ENCODE data around the gene UNC5CL. TPM values are rescaled to one million over a fixed set of nuclear protein-coding genes. Genes with fewer than 3 reads are reported as not detected.

Gene UNC5CL
- total RNA-seq, 1 donor from 2014 or later, result 2.1 TPM

GRCh38 chr6:40977085-40977484 lies 61.9 kb downstream of the UNC5CL start:
- intact Hi-C loops (cut with micrococcal nuclease), result no loop called here

Other genes with a start within 250 kb of the UNC5CL start
- gene TSPO2, start 3.2 kb upstream of the UNC5CL start, total RNA-seq, result not detected in 2 replicates
- not detected in 2 replicates for gene APOBEC2, start 14.0 kb upstream of the UNC5CL start, total RNA-seq
- 24.3 and 25.2 TPM in 2 replicates for gene OARD1, start 33.1 kb upstream of the UNC5CL start, total RNA-seq
- gene NFYA, start 33.8 kb upstream of the UNC5CL start, total RNA-seq, result 33.3 and 34.6 TPM in 2 replicates
- not detected in 2 replicates for gene TREML1, start 115.1 kb upstream of the UNC5CL start, total RNA-seq
- not detected in 2 replicates for gene TREM2, start 123.9 kb upstream of the UNC5CL start, total RNA-seq
- gene TREML2, start 161.9 kb upstream of the UNC5CL start, total RNA-seq, result 21.5 and 23.3 TPM in 2 replicates
- gene TREML4, start 189.1 kb upstream of the UNC5CL start, total RNA-seq, result not detected in 2 replicates
- not detected in 2 replicates for gene TREM1, start 247.5 kb upstream of the UNC5CL start, total RNA-seq